H1 (cell line): ENCODE results near the gene PEX14. TPM values are rescaled to one million over a fixed set of nuclear protein-coding genes. Genes with fewer than 3 reads are reported as not detected.

Experiments
- CHD2 ChIP-seq: IDR thresholded peaks from 2 replicates; pipeline ENCODE4 v1.6.1; 2012; ENCODE audit warnings: low read length, improper control_type of control experiment
- JUND ChIP-seq: IDR thresholded peaks from 2 replicates; pipeline ENCODE4 v1.6.1; 2011; ENCODE audit warnings: mild to moderate bottlenecking, improper control_type of control experiment, low read length
- KDM5A ChIP-seq: fragments of 200-600 bp; IDR thresholded peaks from 2 replicates; pipeline ENCODE4 v1.7.1; 2012; ENCODE audit warnings: mild to moderate bottlenecking, low read length, inconsistent platforms, mixed read lengths
- POLR2A ChIP-seq, 2 experiments: IDR thresholded peaks; 1 replicate in 1 of 2; 2 replicates in 1 of 2; pipeline ENCODE4 v1.6.1; 2011; ENCODE audit warnings: low read depth in 2 of 2, low read length in 2 of 2, mild to moderate bottlenecking in 2 of 2; ENCODE audit errors: control extremely low read depth in 1 of 2
- SIX5 ChIP-seq: IDR thresholded peaks from 2 replicates; pipeline ENCODE4 v1.6.1; 2011; ENCODE audit warnings: mild to moderate bottlenecking, low read depth, low read length
- SP2 ChIP-seq: IDR thresholded peaks from 2 replicates; pipeline ENCODE4 v1.6.1; 2012; ENCODE audit warnings: mild to moderate bottlenecking, low read length, inconsistent platforms
- polyA plus RNA-seq, 7 experiments: library from polyadenylated mRNA; depleted of rRNA in 3 of 7; stranded (reverse) in 5 of 7; unstranded in 2 of 7; fragments of >200 nt in 5 of 7; fragments of 200-250 nt in 2 of 7; gene quantifications; 1 replicate in 5 of 7; 2 replicates in 1 of 7; 4 replicates in 1 of 7; pipeline versions ENCODE4 v1.2.1 to v1.2.3, GENCODE V29; 2011 to 2013; ENCODE audit warnings: missing spikeins in 2 of 7, mixed read lengths in 2 of 7
- total RNA-seq: library from RNA; stranded (reverse); fragmentation: NEBNext Ultra II Directional; extraction: Animal tissue kit (Norgen Biotek cat#: 25700); gene quantifications from 2 replicates; pipeline ENCODE4 v1.2.1, GENCODE V29; 2021
- TF ChIP-seq, protein P1 (sequence below): fragments of 300-600 bp; sonication (generic); IDR thresholded peaks from 2 replicates; pipeline ENCODE4 v1.7.1; 2012; ENCODE audit warnings: low read length, moderate library complexity, mild to moderate bottlenecking, inconsistent platforms; ENCODE audit not compliant: insufficient replicate concordance
- TF ChIP-seq, protein P2 (sequence below): IDR thresholded peaks from 2 replicates; pipeline ENCODE4 v1.6.1; 2012; ENCODE audit warnings: low read length, inconsistent platforms
- TF ChIP-seq, protein P3 (sequence below): IDR thresholded peaks from 2 replicates; pipeline ENCODE4 v1.6.1; 2012; ENCODE audit warnings: inconsistent platforms
- TF ChIP-seq, protein P4 (sequence below): IDR thresholded peaks from 2 replicates; pipeline ENCODE4 v1.6.1; 2011; ENCODE audit warnings: low read depth, mild to moderate bottlenecking, low read length; ENCODE audit not compliant: insufficient read depth

The PEX14 gene
- total and polyA plus RNA-seq, 2 of the 8 experiments (the other 6 are each of a cell fraction or from before 2014, with no cell fraction given), result 13.0 to 19.8 TPM

DNA sequence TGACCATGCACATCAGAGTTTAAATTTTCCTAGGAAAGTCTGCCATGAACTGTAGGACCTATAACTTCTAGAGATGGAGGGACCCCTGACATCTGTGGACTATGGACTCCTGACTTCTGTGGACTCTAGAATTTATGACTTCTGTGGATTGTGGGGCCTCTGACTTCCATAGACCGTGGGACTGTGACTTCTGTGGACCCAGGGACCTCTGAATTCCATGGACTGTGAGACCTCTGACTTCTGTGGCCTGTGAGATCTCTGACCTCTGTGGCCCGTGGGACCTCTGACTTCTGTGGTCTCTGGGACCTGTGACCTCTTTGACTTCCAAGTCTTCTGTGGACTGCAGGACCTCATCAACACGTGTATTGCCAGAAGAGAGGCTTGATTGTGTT is 36.7 kb downstream of the PEX14 start (continued):
- TF ChIP-seq, protein P1, sequence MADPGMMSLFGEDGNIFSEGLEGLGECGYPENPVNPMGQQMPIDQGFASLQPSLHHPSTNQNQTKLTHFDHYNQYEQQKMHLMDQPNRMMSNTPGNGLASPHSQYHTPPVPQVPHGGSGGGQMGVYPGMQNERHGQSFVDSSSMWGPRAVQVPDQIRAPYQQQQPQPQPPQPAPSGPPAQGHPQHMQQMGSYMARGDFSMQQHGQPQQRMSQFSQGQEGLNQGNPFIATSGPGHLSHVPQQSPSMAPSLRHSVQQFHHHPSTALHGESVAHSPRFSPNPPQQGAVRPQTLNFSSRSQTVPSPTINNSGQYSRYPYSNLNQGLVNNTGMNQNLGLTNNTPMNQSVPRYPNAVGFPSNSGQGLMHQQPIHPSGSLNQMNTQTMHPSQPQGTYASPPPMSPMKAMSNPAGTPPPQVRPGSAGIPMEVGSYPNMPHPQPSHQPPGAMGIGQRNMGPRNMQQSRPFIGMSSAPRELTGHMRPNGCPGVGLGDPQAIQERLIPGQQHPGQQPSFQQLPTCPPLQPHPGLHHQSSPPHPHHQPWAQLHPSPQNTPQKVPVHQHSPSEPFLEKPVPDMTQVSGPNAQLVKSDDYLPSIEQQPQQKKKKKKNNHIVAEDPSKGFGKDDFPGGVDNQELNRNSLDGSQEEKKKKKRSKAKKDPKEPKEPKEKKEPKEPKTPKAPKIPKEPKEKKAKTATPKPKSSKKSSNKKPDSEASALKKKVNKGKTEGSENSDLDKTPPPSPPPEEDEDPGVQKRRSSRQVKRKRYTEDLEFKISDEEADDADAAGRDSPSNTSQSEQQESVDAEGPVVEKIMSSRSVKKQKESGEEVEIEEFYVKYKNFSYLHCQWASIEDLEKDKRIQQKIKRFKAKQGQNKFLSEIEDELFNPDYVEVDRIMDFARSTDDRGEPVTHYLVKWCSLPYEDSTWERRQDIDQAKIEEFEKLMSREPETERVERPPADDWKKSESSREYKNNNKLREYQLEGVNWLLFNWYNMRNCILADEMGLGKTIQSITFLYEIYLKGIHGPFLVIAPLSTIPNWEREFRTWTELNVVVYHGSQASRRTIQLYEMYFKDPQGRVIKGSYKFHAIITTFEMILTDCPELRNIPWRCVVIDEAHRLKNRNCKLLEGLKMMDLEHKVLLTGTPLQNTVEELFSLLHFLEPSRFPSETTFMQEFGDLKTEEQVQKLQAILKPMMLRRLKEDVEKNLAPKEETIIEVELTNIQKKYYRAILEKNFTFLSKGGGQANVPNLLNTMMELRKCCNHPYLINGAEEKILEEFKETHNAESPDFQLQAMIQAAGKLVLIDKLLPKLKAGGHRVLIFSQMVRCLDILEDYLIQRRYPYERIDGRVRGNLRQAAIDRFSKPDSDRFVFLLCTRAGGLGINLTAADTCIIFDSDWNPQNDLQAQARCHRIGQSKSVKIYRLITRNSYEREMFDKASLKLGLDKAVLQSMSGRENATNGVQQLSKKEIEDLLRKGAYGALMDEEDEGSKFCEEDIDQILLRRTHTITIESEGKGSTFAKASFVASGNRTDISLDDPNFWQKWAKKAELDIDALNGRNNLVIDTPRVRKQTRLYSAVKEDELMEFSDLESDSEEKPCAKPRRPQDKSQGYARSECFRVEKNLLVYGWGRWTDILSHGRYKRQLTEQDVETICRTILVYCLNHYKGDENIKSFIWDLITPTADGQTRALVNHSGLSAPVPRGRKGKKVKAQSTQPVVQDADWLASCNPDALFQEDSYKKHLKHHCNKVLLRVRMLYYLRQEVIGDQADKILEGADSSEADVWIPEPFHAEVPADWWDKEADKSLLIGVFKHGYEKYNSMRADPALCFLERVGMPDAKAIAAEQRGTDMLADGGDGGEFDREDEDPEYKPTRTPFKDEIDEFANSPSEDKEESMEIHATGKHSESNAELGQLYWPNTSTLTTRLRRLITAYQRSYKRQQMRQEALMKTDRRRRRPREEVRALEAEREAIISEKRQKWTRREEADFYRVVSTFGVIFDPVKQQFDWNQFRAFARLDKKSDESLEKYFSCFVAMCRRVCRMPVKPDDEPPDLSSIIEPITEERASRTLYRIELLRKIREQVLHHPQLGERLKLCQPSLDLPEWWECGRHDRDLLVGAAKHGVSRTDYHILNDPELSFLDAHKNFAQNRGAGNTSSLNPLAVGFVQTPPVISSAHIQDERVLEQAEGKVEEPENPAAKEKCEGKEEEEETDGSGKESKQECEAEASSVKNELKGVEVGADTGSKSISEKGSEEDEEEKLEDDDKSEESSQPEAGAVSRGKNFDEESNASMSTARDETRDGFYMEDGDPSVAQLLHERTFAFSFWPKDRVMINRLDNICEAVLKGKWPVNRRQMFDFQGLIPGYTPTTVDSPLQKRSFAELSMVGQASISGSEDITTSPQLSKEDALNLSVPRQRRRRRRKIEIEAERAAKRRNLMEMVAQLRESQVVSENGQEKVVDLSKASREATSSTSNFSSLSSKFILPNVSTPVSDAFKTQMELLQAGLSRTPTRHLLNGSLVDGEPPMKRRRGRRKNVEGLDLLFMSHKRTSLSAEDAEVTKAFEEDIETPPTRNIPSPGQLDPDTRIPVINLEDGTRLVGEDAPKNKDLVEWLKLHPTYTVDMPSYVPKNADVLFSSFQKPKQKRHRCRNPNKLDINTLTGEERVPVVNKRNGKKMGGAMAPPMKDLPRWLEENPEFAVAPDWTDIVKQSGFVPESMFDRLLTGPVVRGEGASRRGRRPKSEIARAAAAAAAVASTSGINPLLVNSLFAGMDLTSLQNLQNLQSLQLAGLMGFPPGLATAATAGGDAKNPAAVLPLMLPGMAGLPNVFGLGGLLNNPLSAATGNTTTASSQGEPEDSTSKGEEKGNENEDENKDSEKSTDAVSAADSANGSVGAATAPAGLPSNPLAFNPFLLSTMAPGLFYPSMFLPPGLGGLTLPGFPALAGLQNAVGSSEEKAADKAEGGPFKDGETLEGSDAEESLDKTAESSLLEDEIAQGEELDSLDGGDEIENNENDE, result no peak
- TF ChIP-seq, protein P2, sequence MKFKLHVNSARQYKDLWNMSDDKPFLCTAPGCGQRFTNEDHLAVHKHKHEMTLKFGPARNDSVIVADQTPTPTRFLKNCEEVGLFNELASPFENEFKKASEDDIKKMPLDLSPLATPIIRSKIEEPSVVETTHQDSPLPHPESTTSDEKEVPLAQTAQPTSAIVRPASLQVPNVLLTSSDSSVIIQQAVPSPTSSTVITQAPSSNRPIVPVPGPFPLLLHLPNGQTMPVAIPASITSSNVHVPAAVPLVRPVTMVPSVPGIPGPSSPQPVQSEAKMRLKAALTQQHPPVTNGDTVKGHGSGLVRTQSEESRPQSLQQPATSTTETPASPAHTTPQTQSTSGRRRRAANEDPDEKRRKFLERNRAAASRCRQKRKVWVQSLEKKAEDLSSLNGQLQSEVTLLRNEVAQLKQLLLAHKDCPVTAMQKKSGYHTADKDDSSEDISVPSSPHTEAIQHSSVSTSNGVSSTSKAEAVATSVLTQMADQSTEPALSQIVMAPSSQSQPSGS, result no peak
- no peak for TF ChIP-seq CHD2
- no peak for TF ChIP-seq SP2
- no peak for TF ChIP-seq SIX5
- TF ChIP-seq JUND, result no peak
- TF ChIP-seq, protein P3, sequence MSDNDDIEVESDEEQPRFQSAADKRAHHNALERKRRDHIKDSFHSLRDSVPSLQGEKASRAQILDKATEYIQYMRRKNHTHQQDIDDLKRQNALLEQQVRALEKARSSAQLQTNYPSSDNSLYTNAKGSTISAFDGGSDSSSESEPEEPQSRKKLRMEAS, result no peak
- no peak for TF ChIP-seq KDM5A
- TF ChIP-seq, protein P4, sequence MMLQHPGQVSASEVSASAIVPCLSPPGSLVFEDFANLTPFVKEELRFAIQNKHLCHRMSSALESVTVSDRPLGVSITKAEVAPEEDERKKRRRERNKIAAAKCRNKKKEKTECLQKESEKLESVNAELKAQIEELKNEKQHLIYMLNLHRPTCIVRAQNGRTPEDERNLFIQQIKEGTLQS, result no peak
- no peak for TF ChIP-seq POLR2A (IDR thresholded peaks at IDR 0.05; ENCODE audit: control extremely low read depth in 1 of 2, low read depth in 2 of 2, low read length in 2 of 2)
